HG02623 (cell line): ENCODE results near the gene PCDHA6.
"Not testable (repeated sequence)": the region's sequence is repeated elsewhere in the genome, so short reads cannot be mapped to it uniquely, and the experiment has no call there.

Experiments used
- ATAC-seq: cut with Tn5 transposase; IDR thresholded peaks from one replicate; pipeline ENCODE4 v1.9.1; 2021; ENCODE audit warnings: moderate library complexity; ENCODE audit not compliant: unreplicated experiment

The PCDHA6 gene

GRCh38 chr5:140827704-140828361 is at the start of gene PCDHA6:
TSS of gene PCDHA6 (plus strand) at chr5:140827960. CDS start at chr5:140828092, 132 bp downstream.
- no peak for ATAC-seq

GRCh38 chr5:140780512-140780911 is 47.2 kb upstream of the PCDHA6 start:
- ATAC-seq: no peak

GRCh38 chr5:140785905-140786686 is 41.7 kb upstream of the PCDHA6 start, which contains the start of gene PCDHA1:
TSS of gene PCDHA1 (plus strand) at chr5:140786140.
- ATAC-seq: no peak

GRCh38 chr5:140787422-140787821 is 40.3 kb upstream of the PCDHA6 start:
- ATAC-seq: not testable (repeated sequence)

GRCh38 chr5:140787849-140788504 is 39.8 kb upstream of the PCDHA6 start:
- ATAC-seq: not testable (repeated sequence)

- no peak for ATAC-seq
Observed at GRCh38 chr5:140791089-140791488, 36.7 kb upstream of the PCDHA6 start.

GRCh38 chr5:140794595-140795258 is 33.0 kb upstream of the PCDHA6 start, which contains the start of gene PCDHA2:
TSS of gene PCDHA2 (plus strand) at chr5:140794852.
- ATAC-seq: no peak

GRCh38 chr5:140795259-140795641 is 32.5 kb upstream of the PCDHA6 start:
- no peak for ATAC-seq

- ATAC-seq: not testable (repeated sequence)
Observed at GRCh38 chr5:140796072-140796717, 31.6 kb upstream of the PCDHA6 start.

GRCh38 chr5:140796718-140797095 is 31.1 kb upstream of the PCDHA6 start:
- no peak for ATAC-seq

GRCh38 chr5:140800816-140801493 is 26.8 kb upstream of the PCDHA6 start, which contains the start of gene PCDHA3:
TSS of gene PCDHA3 (plus strand) at chr5:140801057.
- no peak for ATAC-seq

- ATAC-seq: no peak
Observed at GRCh38 chr5:140801494-140801841, 26.3 kb upstream of the PCDHA6 start.

- not testable (repeated sequence) for ATAC-seq
Observed at GRCh38 chr5:140802381-140802780, 25.4 kb upstream of the PCDHA6 start.

- no peak for ATAC-seq
Observed at GRCh38 chr5:140802781-140803271, 24.9 kb upstream of the PCDHA6 start.

GRCh38 chr5:140806834-140807775 is 20.7 kb upstream of the PCDHA6 start, which contains the start of gene PCDHA4:
TSS of gene PCDHA4 (plus strand) at chr5:140807068.
- ATAC-seq: no peak

GRCh38 chr5:140808241-140808888 is 19.4 kb upstream of the PCDHA6 start:
- not testable (repeated sequence) for ATAC-seq

GRCh38 chr5:140808889-140809291 is 18.9 kb upstream of the PCDHA6 start:
- no peak for ATAC-seq
